Skeletal muscle satellite cell (primary cell): ENCODE measurements around the gene TBX4.

ENCODE experiments used
- H3K27me3 ChIP-seq: 2 replicates; pipeline ENCODE4 v1.7.0; 2013; ENCODE audit warnings: low read length; ENCODE audit not compliant: control insufficient read depth, insufficient read depth
- H3K36me3 ChIP-seq: 2 replicates; pipeline ENCODE4 v1.7.0; 2013; ENCODE audit warnings: mild to moderate bottlenecking, control low read depth, low read length; ENCODE audit not compliant: insufficient read depth
- H3K4me1 ChIP-seq: 2 replicates; pipeline ENCODE4 v1.7.0; 2013; ENCODE audit warnings: low read length; ENCODE audit not compliant: control insufficient read depth, insufficient read depth
- H3K4me2 ChIP-seq: 2 replicates; pipeline ENCODE4 v1.7.0; 2013; ENCODE audit warnings: mild to moderate bottlenecking, low read length
- H3K4me3 ChIP-seq: 2 replicates; pipeline ENCODE4 v1.7.0; 2013; ENCODE audit warnings: low read length
- H3K9ac ChIP-seq: 2 replicates; pipeline ENCODE4 v1.7.0; 2013; ENCODE audit warnings: mild to moderate bottlenecking, low read depth, low read length, moderate library complexity
- H3K9me3 ChIP-seq: replicated peaks from 2 replicates; pipeline ENCODE4 v1.7.0; 2013; ENCODE audit warnings: mild to moderate bottlenecking, control low read depth, low read length

The TBX4 gene

GRCh38 chr17:61476476-61477203 lies 24.4 kb downstream of the TBX4 start:
- H3K4me2 ChIP-seq: no peak overlapping the region
- H3K9ac ChIP-seq: no peak overlapping the region
- H3K9me3 ChIP-seq: no peaks in the 10 kb centered on the region
- no peak overlapping the region for H3K4me3 ChIP-seq
- H3K4me1 ChIP-seq: no peaks in the 10 kb centered on the region
- no peaks in the 10 kb centered on the region for H3K36me3 ChIP-seq
- peaks cover 17% of the 10 kb centered on the region for H3K27me3 ChIP-seq

- Histone ChIP-seq H3K36me3 (no peaks in the 10 kb centered on the region), H3K9ac (no peak overlapping the region), H3K4me1 (no peaks in the 10 kb centered on the region), H3K4me3 (no peak overlapping the region), H3K4me2 (no peak overlapping the region), H3K27me3 (peaks cover 17% of the 10 kb centered on the region), H3K9me3 (no peaks in the 10 kb centered on the region)
Observed at GRCh38 chr17:61477204-61477834, 25.1 kb downstream of the TBX4 start.

GRCh38 chr17:61478026-61478789 lies 26.0 kb downstream of the TBX4 start:
- Histone ChIP-seq H3K4me3 (no peak overlapping the region), H3K4me1 (no peaks in the 10 kb centered on the region), H3K9ac (no peak overlapping the region), H3K4me2 (no peak overlapping the region), H3K9me3 (no peaks in the 10 kb centered on the region), H3K27me3 (peaks cover 17% of the 10 kb centered on the region), H3K36me3 (no peaks in the 10 kb centered on the region)

- Histone ChIP-seq H3K4me3 (no peak overlapping the region), H3K4me1 (no peaks in the 10 kb centered on the region), H3K4me2 (no peak overlapping the region), H3K9ac (no peak overlapping the region), H3K36me3 (no peaks in the 10 kb centered on the region), H3K27me3 (peaks cover 17% of the 10 kb centered on the region), H3K9me3 (no peaks in the 10 kb centered on the region)
Observed at GRCh38 chr17:61478790-61479492, 26.7 kb downstream of the TBX4 start.

GRCh38 chr17:61479493-61480413 lies 27.5 kb downstream of the TBX4 start:
- Histone ChIP-seq H3K9ac (no peak overlapping the region), H3K4me1 (no peaks in the 10 kb centered on the region), H3K36me3 (no peaks in the 10 kb centered on the region), H3K9me3 (no peaks in the 10 kb centered on the region), H3K27me3 (peaks cover 15% of the 10 kb centered on the region), H3K4me2 (no peak overlapping the region), H3K4me3 (no peak overlapping the region)

- Histone ChIP-seq H3K4me1 (no peaks in the 10 kb centered on the region), H3K27me3 (peaks cover 15% of the 10 kb centered on the region), H3K36me3 (no peaks in the 10 kb centered on the region), H3K4me2 (no peak overlapping the region), H3K9me3 (no peaks in the 10 kb centered on the region), H3K4me3 (no peak overlapping the region), H3K9ac (no peak overlapping the region)
Observed at GRCh38 chr17:61480414-61480807, 28.2 kb downstream of the TBX4 start.

- Histone ChIP-seq H3K4me1 (no peaks in the 10 kb centered on the region), H3K9ac (no peak overlapping the region), H3K9me3 (no peaks in the 10 kb centered on the region), H3K27me3 (peaks cover 14% of the 10 kb centered on the region), H3K4me2 (no peak overlapping the region), H3K36me3 (no peaks in the 10 kb centered on the region), H3K4me3 (no peak overlapping the region)
Observed at GRCh38 chr17:61481421-61481820, 29.2 kb downstream of the TBX4 start.

GRCh38 chr17:61482467-61482866 lies 30.2 kb downstream of the TBX4 start:
- no peak overlapping the region for H3K4me3 ChIP-seq
- H3K9me3 ChIP-seq: no peaks in the 10 kb centered on the region
- H3K4me2 ChIP-seq: no peak overlapping the region
- no peaks in the 10 kb centered on the region for H3K36me3 ChIP-seq
- H3K9ac ChIP-seq: no peak overlapping the region
- H3K27me3 ChIP-seq: peaks cover 11% of the 10 kb centered on the region
- no peaks in the 10 kb centered on the region for H3K4me1 ChIP-seq

- no peaks in the 10 kb centered on the region for H3K36me3 ChIP-seq
- H3K4me3 ChIP-seq: no peak overlapping the region
- H3K9ac ChIP-seq: no peak overlapping the region
- H3K4me1 ChIP-seq: no peaks in the 10 kb centered on the region
- no peak overlapping the region for H3K4me2 ChIP-seq
- H3K27me3 ChIP-seq: peaks cover 17% of the 10 kb centered on the region
- no peaks in the 10 kb centered on the region for H3K9me3 ChIP-seq
Observed at GRCh38 chr17:61483778-61484116, 31.5 kb downstream of the TBX4 start.

- Histone ChIP-seq H3K4me3 (no peak overlapping the region), H3K4me2 (no peak overlapping the region), H3K27me3 (peaks cover 17% of the 10 kb centered on the region), H3K4me1 (no peaks in the 10 kb centered on the region), H3K9ac (no peak overlapping the region), H3K36me3 (no peaks in the 10 kb centered on the region), H3K9me3 (no peaks in the 10 kb centered on the region)
Observed at GRCh38 chr17:61484174-61484573, 32.0 kb downstream of the TBX4 start.
